Gastroesophageal sphincter (tissue), 3 donors: ENCODE results near the gene ASB15.

Source experiments
- EP300 ChIP-seq: sonication (generic); formaldehyde crosslinking; IDR thresholded peaks from one replicate; pipeline ENCODE4 v1.6.1; 2017; ENCODE audit warnings: antibody characterized with exemption, mild to moderate bottlenecking
- POLR2A ChIP-seq, 2 donors: fragments of 450-650 bp; IDR thresholded peaks; one replicate each; pipeline ENCODE4 v1.6.1; 2017; ENCODE audit warnings: antibody characterized with exemption in 2 of 2, mild to moderate bottlenecking in 2 of 2, moderate library complexity in 1 of 2
- POLR2AphosphoS5 ChIP-seq: sonication (generic); formaldehyde crosslinking; IDR thresholded peaks from one replicate; pipeline ENCODE4 v1.6.1; 2017; ENCODE audit warnings: antibody characterized with exemption
- TF ChIP-seq, protein P1 (sequence below), 4 experiments: fragments of 200-600 bp in 2 of 4; fragments of 450-650 bp in 2 of 4; sonication (generic) in 1 of 4; IDR thresholded peaks; one replicate each; pipeline ENCODE4 v1.5.1; 2017 to 2019; ENCODE audit warnings: antibody characterized with exemption in 4 of 4, mild to moderate bottlenecking in 2 of 4, moderate library complexity in 2 of 4

GRCh38 chr7:123629281-123629680 is 27.7 kb downstream of the ASB15 start:
- TF ChIP-seq POLR2A (IDR thresholded peaks at IDR 0.05) (no peak), POLR2AphosphoS5 (no peak), EP300 (no peak)
- TF ChIP-seq, protein P1, sequence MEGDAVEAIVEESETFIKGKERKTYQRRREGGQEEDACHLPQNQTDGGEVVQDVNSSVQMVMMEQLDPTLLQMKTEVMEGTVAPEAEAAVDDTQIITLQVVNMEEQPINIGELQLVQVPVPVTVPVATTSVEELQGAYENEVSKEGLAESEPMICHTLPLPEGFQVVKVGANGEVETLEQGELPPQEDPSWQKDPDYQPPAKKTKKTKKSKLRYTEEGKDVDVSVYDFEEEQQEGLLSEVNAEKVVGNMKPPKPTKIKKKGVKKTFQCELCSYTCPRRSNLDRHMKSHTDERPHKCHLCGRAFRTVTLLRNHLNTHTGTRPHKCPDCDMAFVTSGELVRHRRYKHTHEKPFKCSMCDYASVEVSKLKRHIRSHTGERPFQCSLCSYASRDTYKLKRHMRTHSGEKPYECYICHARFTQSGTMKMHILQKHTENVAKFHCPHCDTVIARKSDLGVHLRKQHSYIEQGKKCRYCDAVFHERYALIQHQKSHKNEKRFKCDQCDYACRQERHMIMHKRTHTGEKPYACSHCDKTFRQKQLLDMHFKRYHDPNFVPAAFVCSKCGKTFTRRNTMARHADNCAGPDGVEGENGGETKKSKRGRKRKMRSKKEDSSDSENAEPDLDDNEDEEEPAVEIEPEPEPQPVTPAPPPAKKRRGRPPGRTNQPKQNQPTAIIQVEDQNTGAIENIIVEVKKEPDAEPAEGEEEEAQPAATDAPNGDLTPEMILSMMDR (IDR thresholded peaks at IDR 0.05), result no peak
